Articular chondrocyte of knee joint (primary cell): ENCODE measurements around the gene CLEC2B. TPM values are rescaled to one million over a fixed set of nuclear protein-coding genes. Genes with fewer than 3 reads are reported as not detected.

ENCODE experiments used
- total RNA-seq: library from RNA; depleted of rRNA; stranded (reverse); fragments of >200 nt; gene quantifications from 2 replicates; pipeline ENCODE4 v1.2.3, GENCODE V29; 2012

The CLEC2B gene
- total RNA-seq = 0.78 and 2.4 TPM in 2 replicates

DNA sequence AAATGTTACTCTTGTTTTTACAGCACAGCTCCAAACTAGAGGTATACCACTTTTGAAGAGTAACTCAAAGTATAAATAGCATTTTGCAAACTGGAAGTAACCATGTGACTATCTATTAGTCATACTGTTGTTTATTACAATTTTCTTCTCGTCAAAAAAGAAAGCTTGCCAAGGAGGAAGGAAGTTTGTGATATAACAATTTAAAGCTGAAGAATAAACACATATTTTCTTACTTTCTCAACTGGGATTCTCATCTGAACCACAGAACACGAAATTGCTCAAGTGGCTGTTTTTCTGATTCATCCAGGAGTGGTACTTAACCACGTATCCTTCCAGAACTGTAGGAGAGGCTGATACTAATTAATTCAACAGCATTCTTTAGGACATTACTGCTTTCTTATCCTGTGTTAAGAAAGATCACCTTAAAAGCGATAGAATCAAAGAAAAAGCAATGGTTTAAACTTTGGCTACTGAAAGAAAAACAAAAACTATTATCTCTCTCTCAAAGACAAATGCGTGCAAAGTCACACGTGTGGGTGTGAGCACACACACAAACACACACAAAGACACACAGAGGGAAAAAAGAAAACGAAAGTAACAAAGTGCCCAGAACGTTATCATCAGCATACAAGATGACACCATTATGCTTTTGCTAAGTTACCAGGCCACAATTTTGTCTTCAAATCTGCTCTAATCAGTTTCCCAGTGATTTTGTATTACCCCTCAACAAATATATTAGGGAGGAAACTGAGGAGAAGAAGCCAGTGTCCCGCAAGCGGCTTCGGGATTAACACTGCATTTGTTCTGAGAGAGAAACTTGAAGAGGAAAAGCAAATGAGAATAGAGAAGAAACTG lies at the start of gene CLEC2B:
CLEC2B (minus strand) TSS at position 48 of the 855 bp plus-strand sequence.

DNA sequence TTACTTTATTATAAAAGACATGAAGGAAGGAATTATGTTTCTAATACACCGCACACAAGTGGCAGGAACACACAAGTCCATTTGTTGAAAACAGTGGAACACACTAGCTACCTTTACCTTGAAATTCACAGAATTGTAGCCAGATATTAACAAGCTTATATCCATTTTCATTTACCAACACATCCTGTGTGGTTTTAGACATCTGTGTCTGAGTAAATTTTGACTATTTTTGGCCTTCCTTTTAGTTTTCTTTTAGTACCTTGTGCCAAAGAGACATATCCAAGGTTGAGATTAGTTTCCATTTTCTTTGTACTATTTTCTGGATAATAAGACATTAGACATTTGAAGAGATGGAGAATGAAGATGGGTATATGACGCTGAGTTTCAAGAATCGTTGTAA lies 12.1 kb upstream of the CLEC2B start, which contains the start of gene KLRF2:
KLRF2 (plus strand) TSS at position 244 of the 400 bp plus-strand sequence; CDS start at position 351, 107 bp downstream.

DNA sequence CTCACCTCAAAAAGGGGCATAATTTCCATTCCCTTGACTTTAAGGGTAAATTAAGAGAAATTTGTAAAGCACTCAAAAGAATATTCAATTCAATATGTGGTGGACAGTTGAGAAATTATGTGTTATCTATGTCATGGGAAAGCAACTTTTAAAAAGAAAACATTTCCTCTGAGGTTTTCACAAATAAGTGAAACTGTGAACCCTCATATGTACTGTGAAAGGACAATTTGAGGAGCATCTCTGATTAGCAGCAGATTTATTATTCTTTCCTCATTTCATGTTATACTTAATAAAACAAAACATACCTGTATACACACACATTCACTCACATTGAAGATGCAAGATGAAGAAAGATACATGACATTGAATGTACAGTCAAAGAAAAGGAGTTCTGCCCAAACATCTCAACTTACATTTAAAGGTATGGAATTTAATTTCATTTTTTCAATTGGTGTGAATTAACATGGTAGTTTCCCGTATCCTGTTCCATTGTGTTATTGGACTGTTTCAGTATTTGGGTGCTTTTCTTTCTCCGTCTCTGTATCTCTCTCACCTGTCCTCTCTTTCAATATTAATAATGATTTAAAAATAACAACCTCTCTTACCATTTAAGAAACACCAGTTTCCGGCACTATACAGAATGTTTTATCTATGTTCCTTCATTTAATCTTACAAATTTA lies 41.8 kb downstream of the CLEC2B start, which contains the start of gene KLRF1:
KLRF1 (plus strand) TSS at position 273 of the 680 bp plus-strand sequence; CDS start at position 337, 64 bp downstream.

Other genes with a start within 250 kb of the CLEC2B start
- 6.9 and 9.5 TPM in 2 replicates for gene CLEC2D, start 199.6 kb downstream of the CLEC2B start, total RNA-seq
- not detected in 2 replicates for gene CLECL1, start 136.3 kb downstream of the CLEC2B start, total RNA-seq
- gene CD69, start 108.5 kb downstream of the CLEC2B start, total RNA-seq = not detected in 2 replicates
- gene KLRF1, start 41.9 kb downstream of the CLEC2B start, total RNA-seq = 0.13 and 0.32 TPM in 2 replicates
- gene KLRF2, start 12.1 kb upstream of the CLEC2B start, total RNA-seq = not detected in 2 replicates
- gene CLEC2A, start 63.0 kb upstream of the CLEC2B start, total RNA-seq = not detected in 2 replicates
- not detected in 2 replicates for gene CLEC12A, start 102.1 kb upstream of the CLEC2B start, total RNA-seq
- not detected in 2 replicates for gene CLEC1B, start 129.8 kb upstream of the CLEC2B start, total RNA-seq
- not detected in 2 replicates for gene CLEC12B, start 141.3 kb upstream of the CLEC2B start, total RNA-seq
- not detected in 2 replicates for gene CLEC9A, start 161.3 kb upstream of the CLEC2B start, total RNA-seq
- under 0.01 TPM in 1 of 2 replicates, not detected in the other for gene CLEC1A, start 229.6 kb upstream of the CLEC2B start, total RNA-seq